22Rv1 (cell line): Measurements from ENCODE around the gene UBE3A.

Source experiments
- H3K27ac ChIP-seq: fragments of 450-650 bp; 2 replicates; pipeline ENCODE4 v1.5.1; 2017
- CTCF ChIP-seq: fragments of 450-650 bp; IDR thresholded peaks from 2 replicates; pipeline ENCODE4 v1.5.1; 2017; ENCODE audit warnings: mild to moderate bottlenecking
- ZFX ChIP-seq: fragments of 450-650 bp; IDR thresholded peaks from 2 replicates; pipeline ENCODE4 v1.6.1; 2017; ENCODE audit warnings: antibody characterized with exemption, borderline replicate concordance

Gene UBE3A

GRCh38 chr15:25366058-25366457 lies 72.8 kb downstream of the UBE3A start:
- no peak overlapping the region for H3K27ac ChIP-seq
- TF ChIP-seq CTCF (no peak), ZFX (no peak)

- TF ChIP-seq CTCF = no peak
- no peak for TF ChIP-seq ZFX
- H3K27ac ChIP-seq = no peak overlapping the region
Observed at GRCh38 chr15:25362545-25362944, 76.3 kb downstream of the UBE3A start.

GRCh38 chr15:25347707-25348106 lies 91.1 kb downstream of the UBE3A start:
- H3K27ac ChIP-seq = no peak overlapping the region
- no peak for TF ChIP-seq ZFX
- no peak for TF ChIP-seq CTCF

GRCh38 chr15:25346371-25346770 lies 92.5 kb downstream of the UBE3A start:
- no peak for TF ChIP-seq ZFX
- TF ChIP-seq CTCF = no peak
- no peak overlapping the region for H3K27ac ChIP-seq

GRCh38 chr15:25345943-25346342 lies 92.9 kb downstream of the UBE3A start:
- no peak for TF ChIP-seq ZFX
- peak; percentile 24 for TF ChIP-seq CTCF
- H3K27ac ChIP-seq = no peak overlapping the region

- no peak overlapping the region for H3K27ac ChIP-seq
Observed at GRCh38 chr15:25342629-25343028, 96.2 kb downstream of the UBE3A start.

GRCh38 chr15:25339431-25339830 lies 99.4 kb downstream of the UBE3A start:
- no peak for TF ChIP-seq ZFX
- no peak for TF ChIP-seq CTCF
- no peak overlapping the region for H3K27ac ChIP-seq

More at GRCh38 chr15:25342629-25343028, 96.2 kb downstream of the UBE3A start:
- TF ChIP-seq ZFX (no peak), CTCF (no peak)
